Heart left ventricle (tissue), 13 donors: ENCODE measurements around the gene MEF2B.
A peak's percentile ranks its signal among the peaks of the same experiment; 100 is the strongest.

ENCODE experiments used
- CTCF ChIP-seq, 12 donors: fragments of 200-600 bp; sonication (generic) in 4 of 12; IDR thresholded peaks; one replicate each; pipeline versions ENCODE4 v1.5.0 to v1.8.0; 2018 to 2022; ENCODE audit warnings: antibody characterized with exemption in 12 of 12, mild to moderate bottlenecking in 5 of 12
- POLR2A ChIP-seq, 2 donors: fragments of 450-650 bp; IDR thresholded peaks; one replicate each; pipeline ENCODE4 v1.6.1; 2017; ENCODE audit warnings: antibody characterized with exemption in 2 of 2, mild to moderate bottlenecking in 2 of 2, moderate library complexity in 2 of 2
- donor health status: ischemic (EF 13 %, LVEDD 7.1; RV severe dilation, severe dysfunction).
- donor health status: DM: no; HTN: yes; CAD: no.
- donor health status: DM: no; HTN: no; CAD: no.
- donor health status: ischemic (EF 25% LVEDD 6.9; RV normal size, moderate dysfunction).
- donor health status: ischemic (EF 25% LVEDD 5.7; RV mildly dilated, moderate dysfunction).
- donor health status: ischemic (EF 35%, LVEDD 5.7; RV mildly dilated, moderate dysfunction).
- donor health status: nonischemic (EF 11% LVEDD 7.7; RV severe dilation, severe dysfunction).
- donor health status: DM: yes; HTN: yes; CAD: no.
- donor health status: PGD.
- donor health status: ischemic (EF 29% LVEDD 5.4; RV normal size, mild dysfunction).
- donor health status: nonischemic (EF 23%, LVEDD 6.1; RV moderate dilation, normal function).

GRCh38 chr19:19115954-19116353 lies 54.1 kb downstream of the MEF2B start:
- peak in 10 of 12 donors; percentile 9 to 55 (median 40) for TF ChIP-seq CTCF (IDR thresholded peaks at IDR 0.05)
- no peak for TF ChIP-seq POLR2A (IDR thresholded peaks at IDR 0.05)
